ENCODE results near the gene CD8B.
"Not testable (repeated sequence)": the region's sequence is repeated elsewhere in the genome, so short reads cannot be mapped to it uniquely, and the experiment has no call there.

Gene CD8B

DNA sequence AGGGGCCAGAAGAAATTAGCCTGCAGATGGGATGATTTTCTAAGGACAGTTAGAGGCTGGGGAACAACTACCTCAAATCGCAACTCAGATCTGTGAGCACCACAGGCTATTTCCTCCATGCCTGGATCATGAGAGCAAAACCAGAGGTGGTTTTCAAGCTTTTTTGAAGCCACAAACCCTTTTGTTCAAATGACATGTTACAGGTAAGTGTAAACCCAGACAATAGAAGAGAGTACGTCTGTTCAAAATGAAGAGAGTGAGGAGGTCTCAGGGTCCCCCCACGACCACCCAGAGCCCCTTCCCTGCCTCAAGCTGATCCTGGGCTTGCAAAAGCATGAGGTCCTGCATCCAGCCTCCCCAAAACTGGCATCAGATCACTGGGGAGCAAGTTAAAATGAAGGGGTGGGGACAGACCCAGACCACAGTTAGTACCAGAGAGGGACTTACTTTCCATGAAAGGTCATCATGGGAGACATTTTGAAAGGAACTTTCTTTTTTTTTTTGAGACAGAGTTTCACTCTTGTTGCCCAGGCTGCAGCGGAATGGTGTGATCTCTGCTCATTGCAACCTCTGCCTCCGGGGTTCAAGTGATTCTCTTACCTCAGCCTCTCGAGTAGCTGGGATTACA is 19.0 kb downstream of the CD8B start:
- H3K36me3 ChIP-seq (replicated peaks in 1 of 2; ENCODE audit: control insufficient read depth in 2 of 2, insufficient read depth in 2 of 2, low read length in 2 of 2); H2BK12ac ChIP-seq (ENCODE audit: low read length); H3K4me3 ChIP-seq (ENCODE audit: low read length in 2 of 2); H2BK120ac ChIP-seq (ENCODE audit: low read depth, low read length); H2BK15ac ChIP-seq (ENCODE audit: low read length); H3K18ac ChIP-seq (ENCODE audit: low read length); H3K27me3 ChIP-seq (ENCODE audit: control insufficient read depth in 3 of 3, insufficient read depth in 3 of 3, low read depth in 1 of 3, low read length in 3 of 3); H3K14ac ChIP-seq (ENCODE audit: low read length); DNase-seq (ENCODE audit: low spot score); H3K23ac ChIP-seq (ENCODE audit: low read depth, low read length, poor library complexity); H3K4me1 ChIP-seq (ENCODE audit: control insufficient read depth in 2 of 2, insufficient read depth in 1 of 2, low read depth in 1 of 2, low read length in 2 of 2); H3K4ac ChIP-seq (ENCODE audit: low read length); H3K9me3 ChIP-seq (replicated peaks in 1 of 2; ENCODE audit: control insufficient read depth in 2 of 2, insufficient read depth in 1 of 2, low read depth in 1 of 2, low read length in 2 of 2); H2BK5ac ChIP-seq (ENCODE audit: low read length); H3K4me2 ChIP-seq (ENCODE audit: insufficient read depth, low read length, poor library complexity, severe bottlenecking); H3K9ac ChIP-seq (ENCODE audit: low read depth, low read length, poor library complexity); H4K91ac ChIP-seq (ENCODE audit: low read depth, low read length, poor library complexity); H4K8ac ChIP-seq (ENCODE audit: low read depth, low read length); H3K27ac ChIP-seq (replicated peaks; ENCODE audit: low read length); H2AFZ ChIP-seq (ENCODE audit: low read length); H3K79me1 ChIP-seq (ENCODE audit: low read depth, low read length); H2AK5ac ChIP-seq (ENCODE audit: low read depth, low read length): not testable (repeated sequence)
- WGBS, 2 donors (ENCODE audit: extremely low coverage in 2 of 2, insufficient read length in 2 of 2, insufficient replicate concordance in 1 of 2): no CpG with 5 or more reads among the region's 6 CpGs

DNA sequence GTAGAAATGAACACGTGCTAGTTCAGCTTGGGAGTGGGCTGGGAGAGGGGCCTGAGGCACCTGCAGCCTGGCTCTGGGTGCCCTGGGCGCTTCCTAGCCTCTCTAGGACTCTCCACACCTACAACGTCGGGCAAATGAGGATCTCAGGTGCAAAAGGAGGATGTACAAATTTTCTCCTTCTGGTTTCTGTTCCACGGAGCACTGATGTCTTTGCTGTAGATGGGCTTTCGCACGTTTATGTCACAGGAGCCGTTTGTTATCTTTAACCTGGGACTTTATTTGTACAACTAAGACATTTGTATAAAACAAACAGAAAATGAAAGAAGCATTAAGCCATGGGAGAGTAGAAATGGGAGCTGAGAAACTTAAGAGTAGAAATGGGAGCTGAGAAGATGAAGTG is 20.4 kb downstream of the CD8B start:
- not testable (repeated sequence) for H2BK5ac ChIP-seq (ENCODE audit: low read length); H3K4me1 ChIP-seq (ENCODE audit: control insufficient read depth in 2 of 2, insufficient read depth in 1 of 2, low read depth in 1 of 2, low read length in 2 of 2); H3K27ac ChIP-seq (replicated peaks; ENCODE audit: low read length); H2BK12ac ChIP-seq (ENCODE audit: low read length); H3K14ac ChIP-seq (ENCODE audit: low read length); H3K23ac ChIP-seq (ENCODE audit: low read depth, low read length, poor library complexity); H3K36me3 ChIP-seq (replicated peaks in 1 of 2; ENCODE audit: control insufficient read depth in 2 of 2, insufficient read depth in 2 of 2, low read length in 2 of 2); H3K9me3 ChIP-seq (replicated peaks in 1 of 2; ENCODE audit: control insufficient read depth in 2 of 2, insufficient read depth in 1 of 2, low read depth in 1 of 2, low read length in 2 of 2); H3K18ac ChIP-seq (ENCODE audit: low read length); H4K8ac ChIP-seq (ENCODE audit: low read depth, low read length); H3K9ac ChIP-seq (ENCODE audit: low read depth, low read length, poor library complexity); H3K79me1 ChIP-seq (ENCODE audit: low read depth, low read length); H3K4me3 ChIP-seq (ENCODE audit: low read length in 2 of 2); H2BK15ac ChIP-seq (ENCODE audit: low read length); H3K4me2 ChIP-seq (ENCODE audit: insufficient read depth, low read length, poor library complexity, severe bottlenecking); H2AK5ac ChIP-seq (ENCODE audit: low read depth, low read length); H3K27me3 ChIP-seq (ENCODE audit: control insufficient read depth in 3 of 3, insufficient read depth in 3 of 3, low read depth in 1 of 3, low read length in 3 of 3); H4K91ac ChIP-seq (ENCODE audit: low read depth, low read length, poor library complexity); H2BK120ac ChIP-seq (ENCODE audit: low read depth, low read length); H3K4ac ChIP-seq (ENCODE audit: low read length); H2AFZ ChIP-seq (ENCODE audit: low read length); DNase-seq (ENCODE audit: low spot score)
- no CpG with 5 or more reads among the region's 8 CpGs for WGBS, 2 donors (ENCODE audit: extremely low coverage in 2 of 2, insufficient read length in 2 of 2, insufficient replicate concordance in 1 of 2)

DNA sequence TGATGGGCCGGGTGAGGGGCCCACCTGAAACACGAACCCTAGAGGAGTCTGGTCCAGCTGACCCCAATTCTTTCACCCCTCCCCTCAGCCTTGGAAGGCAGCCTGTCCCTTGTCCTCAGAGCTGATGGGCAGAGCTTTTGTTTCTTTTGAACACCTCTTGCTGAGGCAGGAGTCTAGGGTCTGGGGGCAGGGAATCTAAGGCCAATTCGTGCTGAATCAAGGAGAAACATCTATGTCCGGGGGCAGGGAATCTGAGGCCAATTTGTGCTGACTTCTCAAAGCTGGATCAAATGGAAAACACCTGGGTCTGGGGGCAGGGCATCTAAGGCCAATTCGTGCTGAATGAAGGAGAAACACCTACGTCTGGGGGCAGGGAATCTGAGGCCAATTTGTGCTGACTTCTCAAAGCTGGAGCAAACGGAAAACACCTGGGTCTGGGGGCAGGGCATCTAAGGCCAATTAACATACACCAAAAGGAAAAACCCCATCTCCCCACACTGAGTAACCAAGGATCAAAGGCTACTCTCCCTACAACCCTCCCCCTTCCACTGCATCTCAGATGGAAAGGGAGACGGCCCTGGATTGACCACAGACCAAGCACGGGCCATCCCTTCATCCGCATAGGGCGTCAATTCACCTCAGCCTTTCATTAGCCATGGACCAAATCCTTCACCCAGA is 21.7 kb downstream of the CD8B start:
- not testable (repeated sequence) for H2BK5ac ChIP-seq (ENCODE audit: low read length); H3K36me3 ChIP-seq (replicated peaks in 1 of 2; ENCODE audit: control insufficient read depth in 2 of 2, insufficient read depth in 2 of 2, low read length in 2 of 2); H3K23ac ChIP-seq (ENCODE audit: low read depth, low read length, poor library complexity); H4K8ac ChIP-seq (ENCODE audit: low read depth, low read length); H2AFZ ChIP-seq (ENCODE audit: low read length); H3K9me3 ChIP-seq (replicated peaks in 1 of 2; ENCODE audit: control insufficient read depth in 2 of 2, insufficient read depth in 1 of 2, low read depth in 1 of 2, low read length in 2 of 2); H2AK5ac ChIP-seq (ENCODE audit: low read depth, low read length); H3K4me1 ChIP-seq (ENCODE audit: control insufficient read depth in 2 of 2, insufficient read depth in 1 of 2, low read depth in 1 of 2, low read length in 2 of 2); H3K14ac ChIP-seq (ENCODE audit: low read length); H3K27me3 ChIP-seq (ENCODE audit: control insufficient read depth in 3 of 3, insufficient read depth in 3 of 3, low read depth in 1 of 3, low read length in 3 of 3); H2BK120ac ChIP-seq (ENCODE audit: low read depth, low read length); H2BK12ac ChIP-seq (ENCODE audit: low read length); H3K4me2 ChIP-seq (ENCODE audit: insufficient read depth, low read length, poor library complexity, severe bottlenecking); H3K9ac ChIP-seq (ENCODE audit: low read depth, low read length, poor library complexity); H3K4ac ChIP-seq (ENCODE audit: low read length); DNase-seq (ENCODE audit: low spot score); H3K27ac ChIP-seq (replicated peaks; ENCODE audit: low read length); H3K18ac ChIP-seq (ENCODE audit: low read length); H2BK15ac ChIP-seq (ENCODE audit: low read length); H3K79me1 ChIP-seq (ENCODE audit: low read depth, low read length); H3K4me3 ChIP-seq (ENCODE audit: low read length in 2 of 2); H4K91ac ChIP-seq (ENCODE audit: low read depth, low read length, poor library complexity)
- no CpG with 5 or more reads among the region's 11 CpGs for WGBS, 2 donors (ENCODE audit: extremely low coverage in 2 of 2, insufficient read length in 2 of 2, insufficient replicate concordance in 1 of 2)

DNA sequence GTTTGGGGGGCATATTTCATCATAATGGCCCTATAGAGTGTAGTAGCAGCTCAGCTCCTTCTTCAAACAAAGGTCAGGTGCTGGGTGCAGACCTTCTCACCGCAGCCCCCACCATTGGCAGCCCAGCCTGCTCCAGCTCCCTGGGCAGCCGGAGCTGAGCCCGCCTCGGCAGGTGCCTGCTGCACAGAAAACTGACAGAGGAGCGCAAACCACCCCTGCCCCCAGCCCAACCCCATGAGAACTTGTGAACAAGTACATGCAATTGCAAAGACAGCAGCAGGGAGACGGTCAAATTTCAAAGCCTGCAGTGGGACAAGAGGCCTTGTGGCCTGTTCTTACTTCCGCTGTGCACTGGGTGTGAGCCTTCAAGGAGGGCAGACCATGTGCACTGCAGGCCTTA is 22.2 kb downstream of the CD8B start:
- not testable (repeated sequence) for H2AK5ac ChIP-seq (ENCODE audit: low read depth, low read length); H4K8ac ChIP-seq (ENCODE audit: low read depth, low read length); H2BK120ac ChIP-seq (ENCODE audit: low read depth, low read length); H3K4me3 ChIP-seq (ENCODE audit: low read length in 2 of 2); H3K14ac ChIP-seq (ENCODE audit: low read length); H2BK5ac ChIP-seq (ENCODE audit: low read length); H4K91ac ChIP-seq (ENCODE audit: low read depth, low read length, poor library complexity); H3K36me3 ChIP-seq (replicated peaks in 1 of 2; ENCODE audit: control insufficient read depth in 2 of 2, insufficient read depth in 2 of 2, low read length in 2 of 2); H3K79me1 ChIP-seq (ENCODE audit: low read depth, low read length); H3K4me1 ChIP-seq (ENCODE audit: control insufficient read depth in 2 of 2, insufficient read depth in 1 of 2, low read depth in 1 of 2, low read length in 2 of 2); H3K27me3 ChIP-seq (ENCODE audit: control insufficient read depth in 3 of 3, insufficient read depth in 3 of 3, low read depth in 1 of 3, low read length in 3 of 3); DNase-seq (ENCODE audit: low spot score); H2BK15ac ChIP-seq (ENCODE audit: low read length); H2AFZ ChIP-seq (ENCODE audit: low read length); H3K23ac ChIP-seq (ENCODE audit: low read depth, low read length, poor library complexity); H3K9me3 ChIP-seq (replicated peaks in 1 of 2; ENCODE audit: control insufficient read depth in 2 of 2, insufficient read depth in 1 of 2, low read depth in 1 of 2, low read length in 2 of 2); H3K9ac ChIP-seq (ENCODE audit: low read depth, low read length, poor library complexity); H3K4ac ChIP-seq (ENCODE audit: low read length)
- Histone ChIP-seq H3K4me2 (ENCODE audit: insufficient read depth, low read length, poor library complexity, severe bottlenecking) (peak overlapping the region; percentile 11), H3K27ac (replicated peaks; ENCODE audit: low read length) (peak overlapping the region; percentile 35), H2BK12ac (ENCODE audit: low read length) (peak overlapping the region; percentile 22), H3K18ac (ENCODE audit: low read length) (peak overlapping the region; percentile 83)
- WGBS, 2 donors (ENCODE audit: extremely low coverage in 2 of 2, insufficient read length in 2 of 2, insufficient replicate concordance in 1 of 2): no CpG with 5 or more reads among the region's 7 CpGs

Data from neuronal stem cell (in vitro differentiated cells).